B cell (primary cell): ENCODE data around the gene SMC1B. TPM values are rescaled to one million over a fixed set of nuclear protein-coding genes. Genes with fewer than 3 reads are reported as not detected.
"Not testable (repeated sequence)": the region's sequence is repeated elsewhere in the genome, so short reads cannot be mapped to it uniquely, and the experiment has no call there.

Source experiments
- ATAC-seq: fragments of 200-7000 bp; cut with Tn5 transposase; one replicate; pipeline ENCODE4 v1.10.0; 2021; ENCODE audit warnings: low read depth, mild to moderate bottlenecking, moderate number of reproducible peaks, moderate library complexity
- CTCF ChIA-PET: fragments of 350-600 bp; sonication (Branson Sonifier 250); formaldehyde crosslinking; loops from one replicate; lab custom pipeline; 2021; ENCODE audit warnings: antibody characterized with exemption, inconsistent platforms; lab: Charles Lee
- POLR2A ChIA-PET: fragments of 350-600 bp; sonication (Branson Sonifier 250); formaldehyde crosslinking; loops from one replicate; lab custom pipeline; 2021; ENCODE audit warnings: antibody characterized with exemption; lab: Charles Lee
- DNase-seq: peaks from one replicate; pipeline ENCODE4 v3.0.0; 2013
- H2AFZ ChIP-seq: 2 replicates; pipeline ENCODE4 v1.6.1; 2012; ENCODE audit warnings: mild to moderate bottlenecking, low read depth, low read length; ENCODE audit not compliant: insufficient read depth, poor library complexity, severe bottlenecking
- H3K27ac ChIP-seq, 2 donors: 1 replicate in 1 of 2; 2 replicates in 1 of 2; pipeline ENCODE4 v1.5.1; 2012 to 2013; ENCODE audit warnings: low read length in 2 of 2, mild to moderate bottlenecking in 2 of 2, moderate library complexity in 1 of 2
- H3K27me3 ChIP-seq, 4 experiments: fragments of 200-600 bp in 1 of 4; sonication (generic) in 1 of 4; replicated peaks in 1 of 4; 1 replicate in 2 of 4; 2 replicates in 2 of 4; pipeline versions ENCODE4 v1.6.1 to v1.7.0; 2013 to 2016; ENCODE audit warnings: low read length in 3 of 4, mild to moderate bottlenecking in 2 of 4, mixed read lengths in 1 of 4, moderate library complexity in 1 of 4; ENCODE audit not compliant: insufficient read depth in 4 of 4, control insufficient read depth in 3 of 4; ENCODE audit errors: control extremely low read depth in 1 of 4
- H3K36me3 ChIP-seq, 2 experiments: replicated peaks in 1 of 2; 1 replicate in 1 of 2; 2 replicates in 1 of 2; pipeline versions ENCODE4 v1.6.1 to v1.7.1; 2013; ENCODE audit warnings: low read length in 1 of 2; ENCODE audit not compliant: insufficient read depth in 2 of 2, control insufficient read depth in 1 of 2; ENCODE audit errors: control extremely low read depth in 1 of 2, extremely low read depth in 1 of 2
- H3K4me1 ChIP-seq, 2 donors: fragments of 200-600 bp in 1 of 2; sonication (generic) in 1 of 2; 1 replicate in 1 of 2; 2 replicates in 1 of 2; pipeline versions ENCODE4 v1.5.1 to v1.6.1; 2013 to 2017; ENCODE audit warnings: low read length in 2 of 2; ENCODE audit not compliant: control insufficient read depth in 2 of 2, insufficient read depth in 2 of 2
- H3K4me2 ChIP-seq: replicated peaks from 2 replicates; pipeline ENCODE3; 2012; ENCODE audit warnings: mild to moderate bottlenecking, low read depth, low read length; ENCODE audit not compliant: poor library complexity, severe bottlenecking
- H3K4me3 ChIP-seq, 5 experiments: fragments of 200-600 bp in 1 of 5; sonication (generic) in 1 of 5; 1 replicate in 3 of 5; 2 replicates in 2 of 5; pipeline versions ENCODE4 v1.5.1 to v1.7.0; 2011 to 2016; ENCODE audit warnings: low read length in 4 of 5, mild to moderate bottlenecking in 4 of 5, low read depth in 2 of 5, control low read depth in 1 of 5, moderate library complexity in 1 of 5; ENCODE audit not compliant: insufficient read depth in 1 of 5; ENCODE audit errors: control extremely low read depth in 1 of 5, extremely low read depth in 1 of 5
- H3K79me2 ChIP-seq: fragments of 200-600 bp; sonication (generic); one replicate; pipeline ENCODE4 v1.6.0; 2016; ENCODE audit warnings: low read length; ENCODE audit not compliant: control insufficient read depth, insufficient read depth
- H3K9ac ChIP-seq: fragments of 200-600 bp; sonication (generic); 2 replicates; pipeline ENCODE4 v1.6.1; 2017; ENCODE audit warnings: mild to moderate bottlenecking, low read length, moderate library complexity
- H3K9me3 ChIP-seq, 3 donors: one replicate each; pipeline versions ENCODE4 v1.6.1 to v1.7.1; 2013; ENCODE audit warnings: low read length in 2 of 3; ENCODE audit not compliant: control insufficient read depth in 2 of 3, insufficient read depth in 1 of 3; ENCODE audit errors: control extremely low read depth in 1 of 3
- H4K20me1 ChIP-seq: 2 replicates; pipeline ENCODE4 v1.6.0; 2012; ENCODE audit warnings: mild to moderate bottlenecking, low read length; ENCODE audit not compliant: insufficient read depth, control insufficient read depth, poor library complexity, severe bottlenecking
- H3K27ac Mint-ChIP-seq: one replicate; pipeline ENCODE4 v1.8.0; 2021; ENCODE audit warnings: mixed read lengths
- H3K27me3 Mint-ChIP-seq: one replicate; pipeline ENCODE4 v1.8.0; 2021; ENCODE audit warnings: mixed read lengths
- H3K4me1 Mint-ChIP-seq: one replicate; pipeline ENCODE4 v1.8.0; 2021; ENCODE audit warnings: mixed read lengths
- H3K4me3 Mint-ChIP-seq: one replicate; pipeline ENCODE4 v1.8.0; 2021; ENCODE audit warnings: mixed read lengths
- H3K9me3 Mint-ChIP-seq: one replicate; pipeline ENCODE4 v1.8.0; 2022; ENCODE audit warnings: mixed read lengths; ENCODE audit not compliant: insufficient read depth
- CTCF ChIP-seq: fragments of 200-600 bp; IDR thresholded peaks from one replicate; pipeline ENCODE4 v1.8.0; 2022; ENCODE audit warnings: antibody characterized with exemption, mild to moderate bottlenecking
- EZH2 ChIP-seq: IDR thresholded peaks from 2 replicates; pipeline ENCODE4 v1.6.1; 2012; ENCODE audit warnings: borderline replicate concordance, low read depth, mild to moderate bottlenecking, moderate library complexity, low read length; ENCODE audit not compliant: insufficient read depth, poor library complexity, severe bottlenecking
- WGBS: methylation state at CpG from one replicate; pipeline ENCODE4 v1.1.5; 2013; ENCODE audit warnings: missing lambda C conversion rate; ENCODE audit not compliant: insufficient coverage; 5-methylcytosine and 5-hydroxymethylcytosine counted together
- intact Hi-C: fragments of 100-400 bp; cut with micrococcal nuclease; formaldehyde crosslinking; loops from one replicate; pipeline ENCODE4 v1.10.0; 2022
- polyA plus RNA-seq: library from polyadenylated mRNA; depleted of rRNA; stranded (reverse); fragments of >200 nt; gene quantifications from 2 replicates; pipeline ENCODE4 v1.2.3, GENCODE V29; 2012
- total RNA-seq, 2 donors: library from RNA; stranded (reverse); fragments of 120-200 nt in 1 of 2; gene quantifications; 1 replicate in 1 of 2; 2 replicates in 1 of 2; pipeline versions ENCODE4 v1.2.3 to v1.2.4, GENCODE V29; 2013 to 2022

The SMC1B gene
- total and polyA plus RNA-seq, 2 donors (not counting 1 experiment from before 2014, with no cell fraction given), result 0.07 TPM; not detected in 1

DNA sequence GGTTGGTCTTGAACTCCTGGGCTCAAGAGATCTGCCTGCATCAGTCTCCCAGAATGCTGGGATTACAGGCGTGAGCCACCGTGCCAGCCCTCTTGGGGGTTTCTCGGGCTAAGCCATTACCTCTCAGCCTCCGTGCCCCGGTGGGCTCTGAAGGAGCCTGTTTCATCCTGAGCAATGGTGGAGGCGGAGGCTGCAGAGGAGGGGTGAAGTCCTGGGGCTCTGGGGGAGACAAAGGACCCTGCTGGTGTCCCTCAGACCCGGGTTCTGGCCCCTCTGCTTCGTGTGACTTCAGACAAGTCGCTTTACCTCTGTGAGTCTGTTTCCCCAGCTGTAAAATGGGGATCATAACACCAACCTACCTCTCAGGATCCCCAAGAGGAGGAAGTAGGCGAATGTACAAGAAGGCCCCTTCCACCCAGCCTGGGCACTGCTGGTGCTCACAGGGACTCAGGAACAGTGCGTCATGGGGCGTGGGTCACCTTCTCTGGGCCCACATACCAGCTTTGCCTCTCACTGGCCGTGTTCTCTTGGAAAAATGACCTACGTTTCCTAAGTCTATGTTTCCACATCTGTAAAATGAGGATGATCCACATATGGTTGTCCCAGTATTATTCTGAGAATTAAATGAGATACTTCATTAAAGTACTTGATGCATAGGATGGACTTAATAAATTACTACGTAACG is 36.8 kb upstream of the SMC1B start:
- peaks cover 10% of the 10 kb centered on the region for H3K27me3 Mint-ChIP-seq
- intact Hi-C loops, result no loop called here
- ATAC-seq, result no peak

DNA sequence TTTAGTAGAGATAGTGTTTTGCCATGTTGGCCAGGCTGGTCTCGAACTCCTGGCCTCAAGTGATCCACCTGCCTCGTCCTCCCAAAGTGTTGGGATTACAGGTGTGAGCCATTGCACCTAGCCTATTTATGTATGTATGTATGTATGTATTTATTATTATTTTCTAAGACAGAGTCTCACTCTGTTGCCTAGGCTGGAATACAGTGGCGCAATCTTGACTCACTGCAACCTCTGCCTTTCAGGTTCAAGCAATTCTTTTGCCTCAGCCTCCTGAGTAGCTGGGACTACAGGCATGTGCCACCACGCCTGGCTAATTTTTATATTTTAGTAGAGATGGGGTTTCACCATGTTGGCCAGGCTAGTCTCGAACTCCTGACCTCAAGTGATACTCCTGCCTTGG is 36.0 kb upstream of the SMC1B start:
- H4K20me1 ChIP-seq, H3K27ac ChIP-seq, ATAC-seq, H3K27ac Mint-ChIP-seq, intact Hi-C loops, CTCF ChIA-PET, H3K4me3 Mint-ChIP-seq, H3K36me3 ChIP-seq, POLR2A ChIA-PET, H3K27me3 ChIP-seq, H3K9ac ChIP-seq, H3K79me2 ChIP-seq, H3K4me1 Mint-ChIP-seq, H3K9me3 Mint-ChIP-seq, H3K4me2 ChIP-seq, H3K9me3 ChIP-seq, H3K4me1 ChIP-seq, DNase-seq, H3K4me3 ChIP-seq, H2AFZ ChIP-seq: not testable (repeated sequence)
- WGBS, result 93% methylated on average over 2 of the region's 5 CpGs
- peaks cover 10% of the 10 kb centered on the region for H3K27me3 Mint-ChIP-seq

More for the DNA sequence above, 36.8 kb upstream of the SMC1B start:
- Mint-ChIP-seq H3K9me3 (no peaks in the 10 kb centered on the region), H3K4me1 (no peaks in the 10 kb centered on the region), H3K27ac (no peak overlapping the region), H3K4me3 (no peak overlapping the region)
- Histone ChIP-seq H4K20me1 (no peaks in the 10 kb centered on the region), H3K36me3 (no peaks in the 10 kb centered on the region), H3K27ac (no peak overlapping the region), H3K4me1 (no peaks in the 10 kb centered on the region), H2AFZ (no peak overlapping the region), H3K9ac (no peak overlapping the region), H3K4me3 (no peak overlapping the region), H3K79me2 (no peaks in the 10 kb centered on the region), H3K4me2 (no peak overlapping the region), H3K9me3 (no peaks in the 10 kb centered on the region), H3K27me3 (peaks cover 0 to 5% (median 1%) of the 10 kb centered on the region in 4 experiments)
- 91% methylated on average over 7 of the region's 16 CpGs for WGBS
- POLR2A ChIA-PET, result no interaction called here
- no peak for DNase-seq
- TF ChIP-seq EZH2 (no peak), CTCF (no peak)
- CTCF ChIA-PET, result no interaction called here
